Measurements from ENCODE around the gene CDKAL1. TPM values are rescaled to one million over a fixed set of nuclear protein-coding genes. Genes with fewer than 3 reads are reported as not detected.

Gene CDKAL1
- total and polyA plus RNA-seq, 10 donors: 4.8 to 26.9 (median 20.1) TPM

- 85 to 94% (median 89%) methylated on average over 2 of the region's 2 CpGs for WGBS, 5 donors
- Histone ChIP-seq H3K36me3 (peaks cover 0 to 9% (median 0%) of the 10 kb centered on the region in 6 donors), H3K9me3 (peaks cover 0 to 4% (median 0%) of the 10 kb centered on the region in 8 donors), H3K27ac (no peak overlapping the region), H3K27me3 (replicated peaks in 1 of 7) (no peaks in the 10 kb centered on the region), H3K4me3 (no peak overlapping the region), H3K4me1 (peaks cover 0 to 7% (median 0%) of the 10 kb centered on the region in 6 donors)
- no peak for DNase-seq
- intact Hi-C loops (cut with DNase I; ENCODE audit: low total_unique reads): no loop called here
- TF ChIP-seq POLR2A (IDR thresholded peaks at IDR 0.05) (no peak), CTCF (IDR thresholded peaks at IDR 0.05 in 8 of 11, conservative IDR thresholded peaks at IDR 0.05 in 3 of 11) (no peak), POLR2AphosphoS5 (IDR thresholded peaks at IDR 0.05) (no peak)
Measured at GRCh38 chr6:21027507-21027906, 493.2 kb downstream of the CDKAL1 start.

- WGBS, 5 donors: 92 to 99% (median 95%) methylated on average over 5 of the region's 5 CpGs
- no peak for TF ChIP-seq CTCF (IDR thresholded peaks at IDR 0.05 in 8 of 11, conservative IDR thresholded peaks at IDR 0.05 in 3 of 11)
- no peak for TF ChIP-seq POLR2A (IDR thresholded peaks at IDR 0.05)
- no peak for TF ChIP-seq POLR2AphosphoS5 (IDR thresholded peaks at IDR 0.05)
- intact Hi-C loops (cut with DNase I; ENCODE audit: low total_unique reads): no loop called here
Measured at GRCh38 chr6:21031182-21031581, 496.9 kb downstream of the CDKAL1 start.

GRCh38 chr6:21033084-21033483 is 498.8 kb downstream of the CDKAL1 start:
- 74 to 96% (median 90%) methylated on average over 1 of the region's 1 CpG for WGBS, 5 donors
- intact Hi-C loops (cut with DNase I; ENCODE audit: low total_unique reads): no loop called here

More at GRCh38 chr6:21031182-21031581, 496.9 kb downstream of the CDKAL1 start:
- Histone ChIP-seq H3K27ac (no peak overlapping the region), H3K4me1 (no peaks in the 10 kb centered on the region), H3K27me3 (replicated peaks in 1 of 7) (no peaks in the 10 kb centered on the region), H3K4me3 (no peak overlapping the region), H3K9me3 (peaks cover 0 to 4% (median 0%) of the 10 kb centered on the region in 8 donors), H3K36me3 (peaks cover 0 to 9% (median 0%) of the 10 kb centered on the region in 6 donors)
- DNase-seq: no peak

GRCh38 chr6:21033575-21034026 is 499.3 kb downstream of the CDKAL1 start:
- TF ChIP-seq POLR2A (IDR thresholded peaks at IDR 0.05) (no peak), CTCF (IDR thresholded peaks at IDR 0.05 in 8 of 11, conservative IDR thresholded peaks at IDR 0.05 in 3 of 11) (no peak), POLR2AphosphoS5 (IDR thresholded peaks at IDR 0.05) (no peak)
- Histone ChIP-seq H3K27me3 (replicated peaks in 1 of 7) (no peaks in the 10 kb centered on the region), H3K4me3 (no peak overlapping the region), H3K4me1 (peaks cover 0 to 4% (median 0%) of the 10 kb centered on the region in 6 donors), H3K27ac (no peak overlapping the region), H3K9me3 (no peaks in the 10 kb centered on the region), H3K36me3 (no peaks in the 10 kb centered on the region)
- DNase-seq: no peak
- 89 to 93% (median 90%) methylated on average over 4 of the region's 4 CpGs for WGBS, 5 donors
- intact Hi-C loops (cut with DNase I; ENCODE audit: low total_unique reads): no loop called here

More at GRCh38 chr6:21033084-21033483, 498.8 kb downstream of the CDKAL1 start:
- H3K36me3 ChIP-seq: no peaks in the 10 kb centered on the region
- TF ChIP-seq CTCF (IDR thresholded peaks at IDR 0.05 in 8 of 11, conservative IDR thresholded peaks at IDR 0.05 in 3 of 11): no peak
- TF ChIP-seq POLR2A (IDR thresholded peaks at IDR 0.05): no peak
- no peak for TF ChIP-seq POLR2AphosphoS5 (IDR thresholded peaks at IDR 0.05)
- no peak for DNase-seq
- H3K4me3 ChIP-seq: no peak overlapping the region
- peaks cover 0 to 4% (median 0%) of the 10 kb centered on the region in 6 donors for H3K4me1 ChIP-seq
- H3K27me3 ChIP-seq (replicated peaks in 1 of 7): no peaks in the 10 kb centered on the region
- no peak overlapping the region for H3K27ac ChIP-seq
- no peaks in the 10 kb centered on the region for H3K9me3 ChIP-seq

All from spleen (tissue), 11 donors.